ENCODE data around the gene REC8. TPM values are rescaled to one million over a fixed set of nuclear protein-coding genes. Genes with fewer than 3 reads are reported as not detected.

Gene REC8
- total and polyA plus RNA-seq, 4 donors = 2.3 to 4.7 (median 3.8) TPM

GRCh38 chr14:24126939-24127338, 44.9 kb upstream of the REC8 start:
- Histone ChIP-seq H3K36me3 (ENCODE audit: control insufficient read depth in 4 of 4, insufficient read depth in 3 of 4, low read depth in 1 of 4, low read length in 3 of 4) (peaks cover 8 to 21% (median 18%) of the 10 kb centered on the region in 4 donors), H3K27me3 (ENCODE audit: control insufficient read depth in 4 of 4, insufficient read depth in 4 of 4, low read length in 3 of 4) (no peaks in the 10 kb centered on the region), H3K27ac (ENCODE audit: low read depth in 1 of 2, low read length in 2 of 2) (no peak overlapping the region), H3K4me1 (ENCODE audit: control insufficient read depth in 4 of 4, insufficient read depth in 4 of 4, low read length in 3 of 4) (peaks cover 7 to 19% (median 16%) of the 10 kb centered on the region in 4 donors), H3K9ac (ENCODE audit: low read depth in 1 of 2, low read length in 2 of 2) (no peak overlapping the region), H3K4me3 (ENCODE audit: low read depth in 1 of 3, low read length in 3 of 3) (no peak overlapping the region), H3K9me3 (ENCODE audit: control insufficient read depth in 4 of 4, low read length in 3 of 4) (no peaks in the 10 kb centered on the region)
- DNase-seq (ENCODE audit: low spot score) = no peak
- no peak for TF ChIP-seq CTCF (IDR thresholded peaks at IDR 0.05; ENCODE audit: low read depth, low read length, missing input control)
- TF ChIP-seq TAF1 (conservative IDR thresholded peaks at IDR 0.05) = no peak
- TF ChIP-seq JUND (IDR thresholded peaks at IDR 0.05) = no peak
- TF ChIP-seq MAX (IDR thresholded peaks at IDR 0.05) = no peak
- TF ChIP-seq NR2F2 (IDR thresholded peaks at IDR 0.05) = no peak
- TF ChIP-seq YY1 (IDR thresholded peaks at IDR 0.05) = no peak
- TF ChIP-seq HNF4G (IDR thresholded peaks at IDR 0.05) = no peak
- TF ChIP-seq FOXA2 (IDR thresholded peaks at IDR 0.05) = no peak
- no peak for TF ChIP-seq ZBTB33 (IDR thresholded peaks at IDR 0.05)
- no peak for TF ChIP-seq RAD21 (IDR thresholded peaks at IDR 0.05)
- TF ChIP-seq FOXA1 (IDR thresholded peaks at IDR 0.05) = no peak

- Histone ChIP-seq H3K36me3 (ENCODE audit: control insufficient read depth in 4 of 4, insufficient read depth in 3 of 4, low read depth in 1 of 4, low read length in 3 of 4) (peaks cover 6 to 17% (median 14%) of the 10 kb centered on the region in 4 donors), H3K27ac (ENCODE audit: low read depth in 1 of 2, low read length in 2 of 2) (no peak overlapping the region), H3K27me3 (ENCODE audit: control insufficient read depth in 4 of 4, insufficient read depth in 4 of 4, low read length in 3 of 4) (no peaks in the 10 kb centered on the region), H3K4me1 (ENCODE audit: control insufficient read depth in 4 of 4, insufficient read depth in 4 of 4, low read length in 3 of 4) (peaks cover 7 to 27% (median 22%) of the 10 kb centered on the region in 4 donors), H3K9me3 (ENCODE audit: control insufficient read depth in 4 of 4, low read length in 3 of 4) (no peaks in the 10 kb centered on the region), H3K4me3 (ENCODE audit: low read depth in 1 of 3, low read length in 3 of 3) (no peak overlapping the region), H3K9ac (ENCODE audit: low read depth in 1 of 2, low read length in 2 of 2) (no peak overlapping the region)
- WGBS = 98% methylated on average over 2 of the region's 2 CpGs
- DNase-seq (ENCODE audit: low spot score) = no peak
- TF ChIP-seq HNF4A (conservative IDR thresholded peaks at IDR 0.05) (no peak), MAX (IDR thresholded peaks at IDR 0.05) (no peak), FOXA1 (IDR thresholded peaks at IDR 0.05) (no peak), YY1 (IDR thresholded peaks at IDR 0.05) (no peak), RAD21 (IDR thresholded peaks at IDR 0.05) (no peak), EGR1 (IDR thresholded peaks at IDR 0.05; ENCODE audit: low read depth in 2 of 2) (no peak), CTCF (IDR thresholded peaks at IDR 0.05; ENCODE audit: low read depth, low read length, missing input control) (no peak), ZBTB33 (IDR thresholded peaks at IDR 0.05) (no peak)
Measured at GRCh38 chr14:24127673-24128072, 44.2 kb upstream of the REC8 start.
